HG02885 (cell line): ENCODE measurements around the gene ANTKMT.

Source experiments
- ATAC-seq: cut with Tn5 transposase; IDR thresholded peaks from one replicate; pipeline ENCODE4 v1.9.1; 2021; ENCODE audit warnings: mild to moderate bottlenecking; ENCODE audit not compliant: unreplicated experiment, poor library complexity

ANTKMT gene

DNA sequence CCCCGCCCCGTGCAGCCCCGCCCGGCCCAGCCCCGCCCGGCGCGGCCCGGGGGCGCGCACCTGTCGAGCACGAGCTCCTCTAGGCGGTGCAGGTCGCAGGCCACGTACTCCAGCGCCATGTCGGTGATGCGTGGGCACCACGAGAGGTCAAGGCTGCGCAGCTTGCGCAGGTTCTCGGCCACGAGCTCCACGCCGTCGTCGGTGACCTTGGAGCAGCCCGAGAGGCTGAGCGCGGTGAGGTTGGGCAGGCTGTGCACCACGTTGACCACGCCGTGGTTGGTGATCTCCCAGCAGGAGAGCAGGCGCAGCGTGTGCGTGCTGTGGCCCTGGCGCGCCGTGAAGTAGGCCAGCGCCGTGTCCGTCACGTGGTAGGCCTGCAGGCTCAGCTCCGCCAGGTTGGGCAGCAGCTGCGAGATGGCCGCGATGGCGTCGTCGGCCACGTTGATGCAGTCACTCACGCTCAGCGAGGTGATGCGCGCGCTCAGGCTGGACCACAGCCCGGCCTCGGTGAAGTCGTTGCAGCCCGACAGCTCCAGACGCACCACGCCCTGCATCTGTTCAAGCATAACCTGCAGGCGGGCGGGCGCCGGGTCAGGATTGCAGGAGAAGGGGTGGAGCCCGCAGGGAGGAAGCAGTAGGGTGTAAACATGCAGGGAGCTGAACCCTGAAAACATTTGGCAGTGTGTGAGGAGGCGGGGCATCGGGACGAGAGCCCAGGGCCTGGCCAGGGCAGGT, 25.4 kb upstream of the ANTKMT start:
- no peak for ATAC-seq

DNA sequence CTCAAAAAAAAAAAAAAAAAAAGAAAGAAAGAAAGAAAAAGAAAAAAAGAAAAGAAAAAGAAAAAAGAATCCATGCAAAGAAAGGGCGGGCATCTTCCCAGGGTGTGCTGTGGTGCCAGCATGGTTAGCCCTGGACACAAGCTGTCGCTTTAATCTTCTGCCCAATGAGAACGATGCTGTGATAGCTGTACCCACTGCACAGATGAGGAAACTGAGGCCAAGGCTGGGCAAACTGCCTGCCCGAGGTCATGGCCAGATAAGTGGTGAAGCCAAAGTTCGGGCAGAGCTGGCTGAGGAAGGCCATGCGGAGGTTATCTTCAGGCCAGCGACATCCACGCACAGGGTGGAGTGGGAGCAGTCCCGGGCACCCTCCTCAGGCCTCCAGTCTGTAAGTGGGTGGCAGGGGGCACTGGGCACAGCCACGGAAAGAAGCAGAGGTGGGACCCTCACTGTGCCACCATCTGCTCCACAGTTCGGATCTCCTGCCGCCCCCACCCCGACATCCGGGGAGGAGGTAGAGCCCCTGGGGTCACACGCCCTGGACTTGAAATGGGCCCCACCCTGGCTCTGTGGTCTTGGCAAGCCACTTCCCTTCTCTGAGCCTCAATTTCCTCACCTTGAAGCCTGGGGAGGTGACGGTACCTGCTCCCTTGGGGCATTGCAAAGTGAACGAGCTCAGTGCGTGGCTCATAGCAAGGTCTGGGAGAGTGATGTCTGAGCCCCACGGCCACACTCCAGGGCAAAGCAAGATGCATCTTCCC, 21.9 kb upstream of the ANTKMT start:
- ATAC-seq: no peak

DNA sequence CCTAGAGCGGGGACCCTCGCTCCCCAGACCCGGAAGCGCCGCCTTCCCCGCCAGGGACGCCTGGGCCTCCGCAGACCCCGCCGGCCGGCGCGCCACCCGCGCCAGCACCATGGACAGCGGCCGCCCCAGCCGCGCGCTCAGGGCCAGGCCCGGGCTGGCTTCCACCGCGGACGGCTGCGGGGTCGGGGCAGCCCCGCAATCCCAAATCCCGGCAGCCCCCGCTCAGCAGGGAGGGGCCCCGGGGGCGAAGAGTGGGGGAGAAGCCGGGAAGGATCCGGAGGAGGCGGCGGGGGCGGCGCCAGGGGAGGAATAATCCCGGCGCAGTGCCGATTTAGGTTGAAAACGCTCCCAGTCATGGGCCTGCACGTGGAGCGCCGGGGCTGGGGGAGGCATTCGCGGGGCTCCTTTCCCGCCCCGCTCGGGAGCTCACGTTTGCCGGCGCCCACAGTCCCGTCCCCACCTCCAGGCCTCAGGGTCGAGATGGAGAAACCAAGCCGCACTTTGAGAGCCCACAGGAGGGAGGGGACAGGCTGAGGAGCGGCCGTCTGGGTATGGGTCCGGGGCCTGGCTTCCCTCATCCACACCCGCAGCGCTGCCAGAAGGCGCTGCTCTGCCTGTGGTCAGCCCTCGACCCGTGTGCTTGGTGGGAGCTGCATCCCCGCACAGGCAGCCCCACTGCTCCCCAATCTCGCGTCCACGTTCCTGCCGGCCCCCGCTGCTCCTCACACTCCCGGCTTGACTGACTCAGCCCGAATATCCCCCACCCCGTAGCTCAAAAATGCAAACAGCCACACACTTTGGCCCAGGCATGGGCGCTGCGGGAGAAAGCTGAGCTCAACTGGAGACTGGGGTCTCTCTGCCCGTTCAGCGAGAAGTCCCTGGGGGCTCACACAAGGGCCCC, 20.0 kb upstream of the ANTKMT start:
- no peak for ATAC-seq

DNA sequence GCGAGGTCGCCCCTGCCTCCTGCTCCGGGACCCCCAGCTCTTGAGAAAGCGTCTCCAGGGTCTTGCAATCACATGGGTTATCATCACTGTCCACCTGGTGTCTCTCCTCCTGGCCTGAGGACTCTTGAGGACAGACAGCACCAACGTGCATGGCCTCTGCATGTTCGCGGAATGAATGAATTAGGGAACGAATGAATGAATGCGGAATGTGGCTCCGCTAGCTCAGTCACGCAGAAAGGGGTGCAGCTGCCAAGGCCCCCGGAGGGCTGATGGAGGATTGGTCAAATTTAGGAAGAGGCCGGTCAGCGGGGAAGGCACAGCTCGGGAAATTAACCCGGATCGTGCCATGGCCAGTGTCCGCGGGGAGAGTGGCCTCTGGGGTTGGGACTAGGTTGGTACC, 18.6 kb upstream of the ANTKMT start:
- no peak for ATAC-seq

DNA sequence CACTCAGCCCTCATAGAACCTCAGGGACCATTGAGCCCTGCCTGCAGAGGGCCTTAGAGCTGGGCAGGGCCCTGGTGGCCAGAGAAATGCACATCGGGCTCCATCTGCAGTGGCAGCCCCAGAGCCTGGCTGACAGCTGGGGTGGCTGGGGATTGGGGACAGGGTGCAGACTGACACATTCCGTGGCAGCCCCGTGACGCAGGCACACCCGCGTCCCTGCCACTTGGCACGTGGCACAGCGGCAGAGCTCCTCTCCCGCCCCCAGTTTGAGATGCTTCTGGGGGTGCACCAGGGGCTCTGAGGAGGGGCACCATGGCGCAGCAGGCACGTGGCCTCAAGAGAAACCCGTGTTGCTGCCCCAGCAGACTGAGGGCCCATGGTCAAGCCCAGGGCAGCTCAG, 17.5 kb upstream of the ANTKMT start:
- no peak for ATAC-seq

DNA sequence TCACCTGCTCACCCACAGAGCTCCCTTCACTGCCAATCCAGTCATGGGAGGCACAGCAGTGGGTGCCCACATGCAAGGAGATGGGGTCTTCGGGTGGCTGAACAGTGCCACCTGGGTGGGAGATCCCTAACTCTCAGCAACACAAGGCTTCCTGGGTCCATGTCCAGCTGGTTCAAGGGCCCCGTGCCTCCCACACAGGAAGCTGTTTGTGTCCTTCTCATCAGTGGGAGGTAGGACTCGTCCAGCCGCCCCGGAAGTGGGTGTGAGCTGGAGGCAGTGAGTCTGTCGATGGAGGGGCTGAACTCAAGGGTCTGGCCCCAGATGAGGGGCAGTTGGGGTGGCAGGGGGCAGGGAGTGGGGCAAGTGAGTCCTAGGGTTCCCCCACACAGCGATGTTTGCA, 16.9 kb upstream of the ANTKMT start:
- ATAC-seq: no peak

DNA sequence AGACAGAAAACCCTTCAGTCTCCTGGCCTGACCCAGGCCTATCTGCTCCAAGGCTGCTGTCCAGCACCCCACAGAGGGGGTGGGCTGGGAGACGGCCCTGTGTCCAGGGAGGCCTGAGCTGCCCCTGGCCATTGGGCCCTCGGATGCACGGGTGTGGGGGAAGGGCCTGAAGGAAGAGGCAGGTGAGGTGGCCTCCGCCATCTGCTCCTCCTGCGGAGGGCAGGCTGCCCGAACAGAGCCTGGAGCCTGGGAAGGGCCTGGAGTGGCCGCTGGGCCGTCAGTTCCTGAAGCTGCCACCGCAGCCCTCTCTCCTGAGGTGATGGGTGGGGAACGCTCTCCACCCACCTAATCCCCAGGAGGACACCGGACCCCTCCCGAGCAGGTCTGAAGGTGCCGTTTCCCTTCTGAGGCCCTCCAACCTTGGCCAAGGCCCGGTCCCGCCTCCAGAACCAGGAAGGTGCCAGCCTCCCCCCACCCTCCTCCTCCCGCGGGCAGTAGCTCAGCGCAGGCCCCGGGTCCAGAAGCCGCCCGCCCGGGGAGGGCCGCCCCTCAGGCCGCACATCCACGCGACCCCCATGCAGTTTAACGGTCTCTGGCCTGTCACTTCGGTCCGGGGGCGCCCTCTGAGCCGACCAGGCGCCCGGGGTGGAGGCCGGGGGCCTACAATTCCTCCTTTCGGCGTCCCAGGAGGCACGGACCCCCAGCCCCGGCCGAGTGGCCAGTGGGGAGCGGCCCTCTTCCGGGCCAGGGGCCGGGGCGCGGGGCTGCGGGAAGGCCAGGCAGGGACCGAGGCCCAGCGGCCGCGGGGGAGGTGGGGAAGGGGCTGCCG, 16.2 kb upstream of the ANTKMT start:
- no peak for ATAC-seq

DNA sequence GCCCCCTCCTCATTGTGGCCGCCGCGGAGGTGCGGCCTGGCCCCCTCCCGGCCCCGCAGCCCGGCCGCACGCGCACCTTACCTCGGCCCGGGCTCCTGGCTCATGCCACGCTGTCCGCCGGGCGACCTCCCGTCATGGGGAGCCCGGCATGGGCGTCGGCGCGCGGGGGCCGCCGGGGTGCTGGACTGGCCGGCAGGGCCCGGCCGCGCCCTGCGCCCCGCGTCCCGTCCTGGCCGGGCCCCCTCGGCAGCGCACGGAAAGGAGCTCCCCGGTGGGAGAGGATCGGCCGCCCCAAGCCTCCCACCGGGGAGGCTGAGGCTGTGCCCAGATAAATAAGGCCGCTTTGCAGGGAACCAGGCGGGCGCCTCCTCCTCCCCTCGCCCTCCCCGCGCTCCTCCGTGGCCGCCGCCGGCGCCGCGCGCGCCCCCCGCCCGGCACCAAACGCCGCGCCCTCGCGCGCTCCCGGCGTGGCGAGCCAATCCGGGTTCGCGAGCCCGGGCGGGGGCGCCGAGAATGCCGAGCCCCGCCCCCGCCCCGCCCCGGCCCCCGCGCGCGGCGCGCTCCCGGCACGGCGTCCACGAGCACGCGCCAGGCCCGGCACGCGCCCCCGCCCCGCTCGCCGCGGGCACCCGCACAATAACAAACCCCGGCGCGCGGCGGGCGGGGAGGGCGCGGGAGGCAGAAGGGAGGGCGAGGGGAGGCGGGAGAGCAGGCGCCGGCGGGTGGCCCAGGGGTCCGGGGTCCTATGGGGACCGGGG, 15.3 kb upstream of the ANTKMT start, which contains the start of gene FBXL16:
TSS of gene FBXL16 (minus strand) at position 371 of the 758 bp plus-strand sequence. CDS start 8,396 bp downstream, outside the sequence.
- ATAC-seq: no peak

DNA sequence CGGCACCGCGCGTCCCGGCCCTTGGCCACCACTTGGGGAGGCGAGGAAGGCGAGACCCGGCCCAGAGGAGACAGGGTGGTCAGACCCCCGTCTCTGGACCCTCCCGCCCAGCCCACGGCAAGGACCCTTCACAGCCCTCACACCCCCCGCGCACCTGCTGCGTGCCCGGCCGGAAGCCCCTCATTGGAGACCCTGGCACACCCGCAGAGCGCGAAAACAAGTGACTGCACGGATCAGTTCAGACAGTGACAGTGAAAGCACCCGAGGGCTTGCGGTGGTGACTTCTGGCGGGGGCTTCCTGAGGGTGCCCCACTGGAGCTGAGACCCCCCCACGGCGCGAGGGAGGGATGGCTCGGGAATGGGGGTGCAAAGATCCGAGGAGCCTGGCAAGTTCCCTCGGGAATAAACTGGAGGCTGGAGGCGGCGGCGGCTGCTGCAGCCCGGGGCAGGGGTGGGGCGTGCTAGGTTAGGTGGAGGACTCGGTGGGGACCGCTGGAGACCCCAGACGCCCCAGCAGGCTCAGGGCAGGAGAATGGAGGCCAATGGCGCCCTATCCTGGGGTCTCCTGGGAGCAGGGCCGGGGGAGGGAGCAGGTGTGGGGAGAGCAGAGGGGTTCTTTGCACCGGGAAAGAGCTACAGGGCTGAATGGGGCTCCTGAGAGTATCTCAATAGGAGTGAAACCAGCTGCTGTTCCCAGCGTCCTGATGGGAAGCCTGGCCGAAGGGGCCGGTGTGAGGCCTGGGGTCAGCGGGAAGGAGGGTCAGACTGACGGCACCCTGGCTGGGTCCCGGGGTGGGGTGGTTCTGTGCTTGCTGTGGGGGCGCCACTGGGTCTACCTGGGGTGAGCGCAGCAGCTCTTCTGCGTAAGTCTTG, 14.5 kb upstream of the ANTKMT start:
- no peak for ATAC-seq

DNA sequence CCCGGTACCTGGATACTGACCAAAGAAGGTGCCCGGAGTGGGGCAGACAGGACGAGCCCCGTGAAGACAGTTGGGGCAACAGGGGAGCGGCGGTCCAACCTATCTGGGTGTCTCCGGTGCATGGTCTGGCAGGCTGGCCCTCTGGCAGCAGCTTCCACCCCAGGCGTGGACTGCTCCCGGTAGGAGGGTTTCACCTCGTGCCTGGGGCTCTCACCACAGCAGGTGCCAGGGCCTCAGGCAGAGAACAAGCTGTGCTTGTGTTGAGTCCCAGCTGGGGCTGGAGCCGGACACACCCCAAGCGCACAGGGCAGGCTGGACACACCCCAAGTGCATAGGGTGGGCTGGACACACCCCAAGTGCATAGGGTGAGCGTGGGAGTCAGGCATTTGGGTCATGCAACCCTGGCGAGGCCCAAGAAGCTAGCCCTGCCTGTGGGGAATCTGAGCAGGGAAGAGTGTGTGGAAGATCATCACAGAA, 13.8 kb upstream of the ANTKMT start:
- ATAC-seq: no peak

DNA sequence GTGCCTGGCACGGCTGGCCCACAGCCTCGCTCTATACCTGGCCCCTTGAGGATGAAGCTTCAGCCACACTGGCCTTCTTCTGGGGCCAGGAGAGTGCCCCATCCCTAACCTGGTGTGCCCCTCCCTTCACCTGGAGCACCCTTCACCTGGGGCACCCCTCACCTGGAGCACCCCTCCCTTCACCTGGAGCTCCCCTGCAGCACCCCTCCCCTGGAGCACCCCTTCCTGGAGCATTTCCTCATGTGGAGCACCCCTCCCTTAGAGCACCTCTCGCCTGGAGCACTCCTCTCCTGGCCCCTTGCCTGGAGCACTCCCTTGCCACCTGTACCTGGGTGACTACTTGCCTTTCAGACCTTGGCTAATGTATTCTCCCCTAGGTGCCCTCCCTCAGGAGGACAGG, 12.9 kb upstream of the ANTKMT start:
- no peak for ATAC-seq

DNA sequence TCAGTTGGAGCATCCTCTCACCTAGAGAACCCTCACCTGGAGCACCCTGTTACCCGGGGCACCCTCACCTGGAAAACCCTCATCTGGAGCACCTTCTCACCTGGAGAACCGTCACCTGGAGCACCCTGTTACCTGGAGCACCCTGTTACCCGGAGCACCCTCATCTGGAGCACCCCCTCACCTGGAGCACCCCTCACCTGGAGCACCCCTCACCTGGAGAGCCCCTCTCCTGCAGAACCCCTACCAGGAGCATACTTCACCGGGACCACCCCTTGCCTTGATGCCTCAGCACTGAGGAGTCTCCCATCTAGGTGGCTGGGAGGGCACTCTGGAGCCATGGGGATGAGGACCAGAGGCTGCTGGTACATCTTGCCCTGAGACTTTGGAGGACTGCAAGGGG, 12.0 kb upstream of the ANTKMT start:
- ATAC-seq: no peak

DNA sequence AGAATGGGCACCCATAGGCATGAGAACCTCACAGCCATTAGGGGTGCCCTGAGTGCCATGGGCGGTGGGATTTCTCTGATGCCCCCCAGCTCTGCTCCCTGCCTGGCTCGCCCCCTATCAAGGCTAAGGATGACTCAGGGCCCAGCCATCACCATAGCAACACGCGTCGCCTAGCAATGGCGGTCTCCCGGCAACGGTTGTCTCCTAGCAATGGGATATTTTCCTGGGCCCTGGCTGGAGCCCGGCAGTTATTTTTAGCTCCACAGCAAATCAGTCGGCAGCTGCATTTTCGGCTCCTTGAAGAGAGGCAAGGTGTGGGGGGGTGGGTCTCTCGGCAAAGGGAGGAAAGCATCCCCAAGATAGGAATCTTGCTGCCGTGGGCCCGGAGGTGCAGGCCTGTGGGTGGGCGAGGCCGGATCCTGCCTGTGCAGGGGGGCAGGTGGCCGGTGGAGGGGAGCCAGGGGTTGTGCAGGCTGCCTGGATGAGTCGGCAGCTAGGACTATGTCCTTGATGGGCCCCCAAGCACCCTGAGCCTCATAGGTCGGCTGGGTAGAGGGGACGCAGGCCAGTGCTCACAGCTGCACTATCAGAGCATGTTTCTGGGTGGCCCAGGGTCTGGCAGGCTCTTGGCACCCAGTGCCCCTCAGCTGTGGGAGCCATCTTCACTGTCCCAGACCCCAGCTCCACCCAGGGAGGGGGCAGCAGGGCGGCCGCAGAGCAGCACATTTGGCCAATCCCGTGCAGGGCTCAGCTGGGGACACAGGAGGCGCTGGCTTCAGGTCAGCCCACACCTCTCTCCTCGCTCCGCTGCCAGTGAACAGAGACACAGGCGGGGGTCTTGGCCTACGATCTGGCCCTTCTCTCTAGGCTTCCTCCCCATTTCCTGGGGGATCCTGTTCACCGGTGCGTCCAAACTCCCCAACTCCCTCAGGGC, 11.1 kb upstream of the ANTKMT start:
- ATAC-seq: no peak

DNA sequence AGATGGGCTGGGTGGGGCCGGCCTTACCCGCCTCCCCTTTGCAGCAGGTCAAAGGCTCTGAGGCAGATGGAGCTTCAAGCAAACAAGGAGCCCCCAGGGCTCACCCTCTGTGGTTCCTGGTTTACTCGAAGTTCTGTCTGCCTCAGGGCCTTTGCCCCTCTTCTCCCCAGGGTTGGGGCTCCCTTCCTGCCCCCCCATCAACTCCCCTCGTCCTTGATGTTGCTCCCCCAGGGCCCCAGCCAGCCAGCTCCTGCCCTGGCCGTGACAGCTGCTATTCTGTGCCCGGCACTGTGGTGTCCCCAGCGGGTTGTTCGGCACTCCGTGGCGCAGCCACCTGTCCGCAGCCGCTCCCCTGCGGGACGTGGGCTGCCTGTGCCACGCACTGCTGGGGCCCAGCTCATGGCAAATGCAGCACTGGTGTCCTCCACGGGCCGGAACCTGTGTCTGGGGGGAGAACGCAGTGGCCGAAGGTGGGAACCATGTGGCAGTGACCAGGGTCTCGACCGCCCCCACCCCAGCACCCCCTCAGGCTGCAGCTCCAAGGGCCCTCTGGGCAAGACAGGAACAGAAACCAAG, 10.4 kb upstream of the ANTKMT start:
- ATAC-seq: no peak

DNA sequence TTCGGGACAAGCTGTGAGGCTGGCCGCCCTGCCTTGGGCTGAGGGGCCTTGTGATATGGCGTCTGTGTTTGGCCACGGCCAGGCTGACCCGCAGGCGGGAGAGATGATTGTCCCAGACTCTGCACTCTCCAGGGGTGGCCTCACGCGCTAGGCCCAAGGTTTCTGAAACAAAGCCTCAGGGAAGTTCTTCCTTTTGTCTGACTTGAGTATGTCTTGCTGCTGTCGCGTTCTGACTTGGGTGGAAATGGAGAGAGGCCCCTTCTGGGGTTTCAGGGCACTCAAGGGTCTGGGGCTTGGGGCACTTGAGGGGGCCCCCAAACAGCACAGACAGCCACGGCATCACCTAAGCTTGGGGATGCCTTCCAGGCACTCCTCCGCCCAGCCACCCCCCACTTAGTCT, 9.9 kb upstream of the ANTKMT start:
- ATAC-seq: no peak

DNA sequence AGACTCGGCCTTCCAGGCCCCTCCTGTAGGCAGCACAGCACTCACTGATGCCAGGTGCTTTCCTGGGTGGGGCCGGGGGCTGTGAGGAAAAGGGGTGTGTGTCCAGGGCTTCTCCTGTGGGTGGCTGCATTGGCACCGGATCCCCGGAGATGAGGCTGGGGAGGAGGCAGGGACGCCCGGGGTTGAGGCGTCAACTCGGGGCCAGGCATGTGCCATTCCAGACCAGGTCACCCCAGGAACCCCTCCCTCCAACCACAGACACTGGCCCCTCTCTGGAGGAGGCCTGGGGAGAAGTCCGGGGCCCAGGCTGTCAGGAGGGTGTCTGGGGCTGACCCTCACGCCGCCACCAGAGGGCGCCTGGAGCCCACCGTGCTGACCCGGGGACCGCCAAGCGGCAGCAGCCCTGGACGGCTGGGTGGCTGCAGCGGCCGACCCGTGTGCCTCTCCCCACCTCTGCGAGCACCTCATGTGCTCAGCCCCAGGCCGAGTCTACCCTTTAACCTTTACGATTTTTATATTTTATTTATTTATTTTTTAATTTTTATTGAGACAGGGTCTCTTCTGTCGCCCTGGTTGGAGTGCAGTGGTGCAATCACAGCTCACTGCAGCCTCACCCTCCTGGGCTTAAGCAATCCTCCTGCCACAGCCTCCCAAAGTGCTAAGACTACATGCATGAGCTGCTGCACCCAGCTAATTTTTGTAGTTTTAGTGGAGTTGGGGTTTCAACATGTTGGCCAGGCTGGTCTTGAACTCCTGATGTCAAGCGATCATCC, 9.2 kb upstream of the ANTKMT start:
- no peak for ATAC-seq
